ENCODE results near the gene CDH6.

CDH6 gene

GRCh38 chr5:31343946-31344345 is 150.5 kb downstream of the CDH6 start:
- no peak for DNase-seq (ENCODE audit: low read depth)
- H3K4me3 ChIP-seq (ENCODE audit: low read length) = no peak overlapping the region
- TF ChIP-seq CTCF (conservative IDR thresholded peaks at IDR 0.05; ENCODE audit: low read depth, low read length) = no peak

DNA sequence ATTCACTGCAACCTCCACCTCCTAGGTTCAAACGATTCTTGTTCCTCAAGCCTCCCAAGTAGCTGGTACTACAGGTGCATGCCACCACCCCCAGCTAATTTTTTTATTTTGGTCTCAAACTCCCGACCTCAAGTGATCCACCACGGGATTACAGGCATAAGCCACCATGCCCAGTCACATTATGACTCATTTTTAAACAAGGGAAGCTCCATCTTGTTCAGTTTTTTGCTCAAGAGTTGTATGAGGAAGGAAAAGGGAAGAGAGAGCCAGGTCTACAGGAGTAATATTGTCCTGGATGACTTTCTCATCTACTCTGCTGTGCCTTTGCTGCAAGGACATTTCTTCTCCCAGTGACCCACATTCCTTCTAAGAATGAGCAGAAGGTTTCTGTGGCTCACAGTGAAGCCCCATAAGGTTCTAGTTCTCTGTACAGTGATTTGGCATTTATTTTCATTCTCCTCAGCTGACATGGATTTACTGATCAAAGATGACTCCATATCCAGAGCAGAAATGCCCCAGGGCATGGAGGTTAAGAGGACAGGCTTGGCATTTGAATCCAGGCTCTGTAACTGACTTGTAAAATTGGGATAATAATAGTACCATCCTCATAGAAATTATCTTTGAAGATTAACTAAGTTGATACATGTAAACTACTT is 153.5 kb downstream of the CDH6 start:
- no peak for TF ChIP-seq CTCF (conservative IDR thresholded peaks at IDR 0.05; ENCODE audit: low read depth, low read length)
- no peak for DNase-seq (ENCODE audit: low read depth)
- H3K4me3 ChIP-seq (ENCODE audit: low read length) = no peak overlapping the region

DNA sequence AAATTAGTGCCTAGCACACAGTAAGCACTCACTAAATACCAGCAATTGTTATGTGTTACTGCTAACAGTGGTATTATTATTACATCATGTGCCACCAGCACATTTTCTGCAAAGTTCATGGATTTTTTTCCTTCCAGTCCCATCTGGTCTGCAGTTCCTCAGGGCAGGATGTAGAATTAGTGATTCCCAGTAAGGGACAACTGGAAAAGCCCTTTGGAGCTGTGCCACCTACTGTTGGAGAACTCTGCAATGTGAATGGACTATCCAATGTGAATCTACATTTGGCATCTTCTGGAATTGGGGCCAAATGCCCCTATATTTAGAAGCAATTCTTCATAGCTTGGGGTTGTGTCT is 154.0 kb downstream of the CDH6 start:
- no peak for TF ChIP-seq CTCF (conservative IDR thresholded peaks at IDR 0.05; ENCODE audit: low read depth, low read length)
- no peak for DNase-seq (ENCODE audit: low read depth)
- H3K4me3 ChIP-seq (ENCODE audit: low read length) = no peak overlapping the region

DNA sequence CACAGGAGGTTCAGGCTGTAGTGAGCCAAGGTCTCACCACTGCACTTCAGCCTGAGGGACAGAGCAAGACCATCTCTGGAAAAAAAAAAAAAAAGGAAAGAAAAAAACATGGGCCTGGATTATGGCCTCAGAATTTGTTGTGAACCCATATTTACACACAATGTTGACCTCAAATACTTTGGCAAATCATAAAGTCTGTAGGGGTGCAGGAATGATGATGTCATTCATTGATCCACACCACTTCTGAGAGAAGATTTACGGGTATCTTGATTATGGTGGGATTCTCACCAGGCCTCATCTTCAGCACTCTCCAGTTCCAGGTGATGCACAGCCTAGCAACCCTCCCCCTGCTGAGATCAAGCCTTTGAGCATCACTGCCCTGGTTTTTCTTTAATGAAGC is 156.9 kb downstream of the CDH6 start:
- no peak for DNase-seq (ENCODE audit: low read depth)
- no peak overlapping the region for H3K4me3 ChIP-seq (ENCODE audit: low read length)
- TF ChIP-seq CTCF (conservative IDR thresholded peaks at IDR 0.05; ENCODE audit: low read depth, low read length) = no peak

DNA sequence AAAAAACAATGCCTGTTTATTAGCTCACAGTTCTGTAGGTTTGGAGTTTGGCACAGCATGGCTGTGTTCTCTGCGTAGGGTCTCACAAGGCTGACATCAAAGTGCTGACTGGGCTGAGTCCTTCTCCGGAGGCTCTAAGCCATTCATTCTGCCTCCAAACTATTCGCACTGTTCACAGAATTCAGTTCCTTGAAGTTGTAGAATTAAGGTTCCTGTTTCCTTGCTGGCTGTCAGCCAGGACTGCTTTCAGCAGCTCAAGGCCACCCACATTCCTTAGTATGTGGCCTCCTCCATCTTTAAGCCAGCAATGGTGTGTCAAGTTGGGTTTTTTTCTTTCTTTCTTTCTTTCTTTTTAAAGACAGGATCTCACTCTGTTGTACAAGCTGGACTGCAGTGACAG is 161.9 kb downstream of the CDH6 start:
- no peak for TF ChIP-seq CTCF (conservative IDR thresholded peaks at IDR 0.05; ENCODE audit: low read depth, low read length)
- no peak overlapping the region for H3K4me3 ChIP-seq (ENCODE audit: low read length)
- no peak for DNase-seq (ENCODE audit: low read depth)

DNA sequence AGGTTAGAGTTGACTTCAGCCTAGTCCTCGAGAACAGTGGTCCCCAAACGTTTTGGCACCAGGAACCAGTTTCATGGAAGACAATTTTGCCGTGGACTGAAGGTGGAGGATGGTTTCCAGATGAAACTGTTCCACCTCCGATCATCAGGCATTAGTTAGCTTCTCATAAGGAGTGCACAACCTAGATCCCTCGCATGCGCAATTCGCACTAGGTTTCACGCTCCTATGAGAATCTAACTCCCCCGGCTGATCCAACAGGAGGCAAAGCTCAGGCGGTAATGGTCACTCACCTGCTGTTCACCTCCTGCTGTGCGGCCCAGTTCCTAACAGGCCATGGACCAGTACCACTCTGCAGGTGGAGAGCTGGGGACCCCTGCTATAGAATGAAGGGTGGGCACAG is 163.6 kb downstream of the CDH6 start:
- H3K4me3 ChIP-seq (ENCODE audit: low read length) = no peak overlapping the region
- no peak for TF ChIP-seq CTCF (conservative IDR thresholded peaks at IDR 0.05; ENCODE audit: low read depth, low read length)
- no peak for DNase-seq (ENCODE audit: low read depth)

GRCh38 chr5:31359839-31360238 is 166.4 kb downstream of the CDH6 start:
- no peak for TF ChIP-seq CTCF (conservative IDR thresholded peaks at IDR 0.05; ENCODE audit: low read depth, low read length)
- no peak overlapping the region for H3K4me3 ChIP-seq (ENCODE audit: low read length)
- no peak for DNase-seq (ENCODE audit: low read depth)
